ENCODE data around the gene PCBP3.

Gene PCBP3

DNA sequence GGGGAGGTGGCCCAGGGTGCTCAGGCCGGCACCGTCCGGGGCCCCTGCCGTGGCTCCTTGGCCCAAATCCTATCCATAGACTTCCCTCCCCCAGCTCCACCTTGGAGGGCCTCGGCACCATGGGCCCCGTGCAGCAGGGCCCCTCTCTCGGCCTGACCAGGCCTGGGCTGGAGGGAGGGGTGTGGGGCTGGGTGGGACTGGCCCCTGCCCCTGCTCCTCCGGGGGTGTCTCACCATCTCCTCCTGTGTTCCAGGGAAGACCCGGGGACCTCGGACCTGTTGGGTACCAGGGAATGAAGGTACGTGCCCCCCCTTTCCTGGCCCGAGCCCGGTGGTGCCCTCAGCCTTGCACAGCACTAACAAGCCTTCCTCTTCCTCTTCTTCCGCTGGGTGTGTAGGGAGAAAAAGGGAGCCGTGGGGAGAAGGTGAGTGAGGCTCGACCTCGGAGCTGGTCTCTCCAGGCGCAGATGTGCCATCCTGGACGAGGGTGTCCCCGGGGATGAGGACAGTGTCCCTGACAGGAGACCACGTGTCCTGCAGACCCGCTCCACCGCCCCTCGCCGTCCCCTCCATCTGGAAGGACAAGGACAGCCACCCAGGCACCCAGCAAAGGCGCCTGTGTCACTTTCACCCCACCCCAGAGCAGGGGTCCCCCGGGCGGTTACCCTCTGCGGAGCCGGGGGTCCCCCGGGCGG, 346.0 kb downstream of the PCBP3 start:
- no peak for DNase-seq

DNA sequence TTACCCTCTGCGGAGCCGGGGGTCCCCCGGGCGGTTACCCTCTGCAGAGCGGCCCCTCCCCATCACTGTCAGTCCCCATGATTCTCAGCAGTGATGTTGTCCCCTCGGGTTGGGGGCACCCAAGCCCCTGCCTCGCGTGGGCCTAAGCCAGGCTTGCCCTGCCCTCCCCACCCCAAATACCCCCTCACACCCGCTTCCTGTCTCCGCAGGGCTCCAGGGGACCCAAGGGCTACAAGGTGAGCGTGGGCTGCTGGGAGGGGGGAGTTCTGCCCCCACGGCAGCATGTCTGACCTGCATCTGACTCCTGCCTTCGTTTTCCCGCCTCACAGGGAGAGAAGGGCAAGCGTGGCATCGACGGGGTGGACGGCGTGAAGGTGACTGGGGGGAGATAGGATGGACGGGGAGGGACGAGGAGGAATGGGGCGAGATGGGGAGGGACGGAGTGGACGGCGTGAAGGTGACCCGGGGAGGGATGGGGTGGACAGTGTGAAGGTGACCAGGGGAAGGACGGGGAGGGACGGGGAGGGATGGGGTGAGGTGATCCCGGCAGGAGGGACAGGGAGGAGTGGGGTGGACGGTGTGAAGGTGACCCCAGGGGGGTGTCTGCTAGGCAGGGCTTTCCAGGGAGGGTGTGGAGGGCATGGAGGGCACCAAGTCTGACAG, 346.7 kb downstream of the PCBP3 start:
- no peak for DNase-seq

DNA sequence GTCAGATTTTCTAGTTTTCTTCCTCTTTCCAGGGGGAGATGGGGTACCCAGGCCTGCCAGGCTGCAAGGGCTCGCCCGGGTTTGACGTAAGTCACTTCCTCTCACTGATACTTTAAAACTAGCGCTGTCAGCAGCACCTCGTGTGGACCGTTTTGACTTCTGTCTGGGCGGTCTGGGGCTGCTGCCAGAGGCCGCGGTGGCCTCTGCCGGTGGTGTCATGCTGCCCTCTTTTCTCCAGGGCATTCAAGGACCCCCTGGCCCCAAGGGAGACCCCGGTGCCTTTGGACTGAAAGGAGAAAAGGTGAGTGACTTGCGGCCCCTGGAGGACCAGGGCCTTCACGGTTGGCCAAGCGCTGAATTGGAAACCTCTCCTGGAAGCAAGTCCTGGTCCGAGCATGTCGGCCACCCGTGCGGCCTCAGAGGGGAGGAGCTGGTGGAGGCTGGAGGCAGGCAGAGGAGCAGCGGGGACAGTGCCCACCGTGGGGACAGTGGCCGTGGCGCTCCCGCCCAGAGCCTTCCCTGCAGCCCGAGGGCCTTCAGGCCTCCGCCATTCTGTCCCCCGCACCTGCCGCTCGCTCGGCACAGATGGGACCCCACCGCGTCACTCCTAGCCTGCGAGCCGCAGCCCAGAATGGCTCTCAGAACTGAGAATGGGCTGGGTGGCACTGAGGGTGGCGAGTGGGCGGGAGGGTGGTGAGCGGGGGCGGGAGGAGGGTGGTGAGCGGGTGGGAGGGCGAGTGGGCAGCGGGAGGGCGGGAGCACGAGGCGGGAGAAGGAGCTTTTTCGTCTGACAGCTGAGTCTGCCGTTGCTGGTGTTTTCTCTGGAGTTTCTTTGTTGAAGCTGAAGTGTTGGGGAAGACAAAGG, 347.4 kb downstream of the PCBP3 start:
- no peak for DNase-seq

DNA sequence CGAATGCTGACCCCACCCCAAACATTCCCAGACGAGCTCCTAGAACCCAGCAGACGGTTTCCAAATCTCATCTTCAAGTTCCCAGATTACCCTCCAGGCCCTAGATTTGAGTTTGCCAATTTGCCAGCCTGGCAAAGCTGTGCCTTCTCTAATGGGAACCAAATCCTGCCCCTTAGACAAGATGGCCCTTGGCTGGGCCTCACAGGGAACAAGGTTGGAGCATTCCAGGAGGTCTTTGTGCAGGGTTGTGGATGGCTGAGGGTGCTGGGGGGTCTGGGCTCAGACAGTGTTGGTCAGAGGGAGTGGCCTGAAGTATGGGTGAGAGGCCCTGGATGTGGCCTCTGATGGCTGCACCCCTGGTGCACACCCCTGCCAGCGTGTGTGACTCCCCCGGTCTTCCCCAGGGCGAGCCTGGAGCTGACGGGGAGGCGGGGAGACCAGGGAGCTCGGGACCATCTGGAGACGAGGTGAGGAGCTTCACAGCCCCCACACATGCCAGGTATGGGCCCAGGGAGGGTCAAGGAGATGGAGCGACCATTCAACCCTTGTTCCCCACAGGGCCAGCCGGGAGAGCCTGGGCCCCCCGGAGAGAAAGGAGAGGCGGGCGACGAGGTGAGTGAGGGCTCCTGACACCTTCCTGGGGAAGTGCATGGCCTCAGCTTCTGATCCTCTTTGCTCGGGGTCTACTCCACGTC, 348.2 kb downstream of the PCBP3 start:
- DNase-seq: no peak
